DMS153 treated with DMSO at 0.1 percent for 48 hours (cell line): ENCODE results near the gene FKBP8.

Experiments used
- DNase-seq: peaks from one replicate; lab custom pipeline; 2025; ENCODE audit not compliant: unreplicated experiment; lab: John Stamatoyannopoulos, UW

FKBP8 gene

DNA sequence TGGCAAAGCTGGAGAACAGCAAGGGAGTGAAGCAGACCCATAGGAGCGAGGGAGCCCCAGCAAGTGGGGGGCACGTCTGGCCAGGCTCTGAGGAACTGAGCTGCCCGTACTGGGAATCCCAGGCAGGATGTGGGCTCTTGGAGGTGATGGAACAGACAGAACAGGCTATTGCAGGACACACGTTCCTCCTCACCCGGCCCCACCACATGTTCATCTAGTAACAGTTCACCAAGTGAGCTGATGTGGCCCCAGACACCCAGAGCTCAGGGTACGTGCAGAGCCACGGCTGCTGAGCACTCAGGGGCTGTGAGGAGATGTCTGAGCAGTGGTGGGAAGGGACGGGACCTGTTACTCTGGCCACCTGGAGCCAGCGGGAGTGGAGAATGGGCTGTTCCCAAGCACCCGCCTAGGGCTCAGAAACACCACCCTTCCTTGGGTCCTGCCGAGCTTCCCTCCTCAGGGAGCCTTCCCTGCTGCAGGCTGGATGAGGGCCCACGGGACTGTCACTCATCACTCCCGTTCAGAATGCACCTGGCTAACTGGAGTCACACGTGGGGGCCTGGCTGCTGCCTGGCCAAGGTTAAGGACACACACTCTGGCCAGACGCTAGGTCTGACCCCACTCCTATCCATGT lies 39.9 kb downstream of the FKBP8 start:
- DNase-seq: no peak

- no peak for DNase-seq
Observed at GRCh38 chr19:18502638-18503294, 40.6 kb downstream of the FKBP8 start.

DNA sequence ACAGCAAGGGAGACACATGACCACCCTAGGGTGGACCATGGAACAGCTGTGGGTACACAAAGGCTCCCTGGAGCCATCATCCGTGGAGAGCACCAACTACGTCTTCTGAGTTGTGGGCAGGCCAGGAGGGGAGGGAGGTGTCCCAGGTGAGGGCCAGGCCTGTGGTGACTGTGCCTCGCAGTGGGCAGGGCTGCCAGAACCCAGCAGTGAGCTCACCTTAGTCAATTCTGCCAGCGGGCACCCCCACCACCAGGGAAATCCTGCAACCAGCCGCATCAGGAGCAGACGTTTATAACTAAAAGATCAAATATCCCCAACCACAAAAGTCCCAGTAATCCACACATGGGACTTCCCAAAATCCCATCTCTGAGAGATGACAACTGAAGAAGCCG lies 41.1 kb downstream of the FKBP8 start:
- no peak for DNase-seq

- DNase-seq: no peak
Observed at GRCh38 chr19:18501832-18502231, 41.5 kb downstream of the FKBP8 start.

DNA sequence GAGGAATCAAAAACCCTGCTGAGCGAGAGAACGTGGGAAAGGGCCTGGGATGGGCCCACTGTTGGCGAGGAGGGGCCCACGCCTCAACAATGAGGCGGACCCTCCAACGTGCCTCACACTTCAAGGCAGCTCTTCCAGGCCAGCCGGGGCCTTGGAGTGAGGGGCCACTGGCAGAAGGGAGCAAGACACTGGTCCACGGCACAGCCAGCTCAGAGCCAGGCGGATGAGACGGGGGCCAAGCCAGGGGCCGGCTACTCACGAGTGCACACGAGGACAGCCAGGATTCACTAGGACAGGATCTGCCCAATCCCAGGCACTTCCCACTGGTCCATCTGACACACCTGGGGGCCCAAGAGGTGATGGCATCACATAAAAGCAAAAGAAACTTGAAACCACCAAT lies 42.0 kb downstream of the FKBP8 start:
- no peak for DNase-seq

GRCh38 chr19:18500799-18501198 lies 42.6 kb downstream of the FKBP8 start:
- no peak for DNase-seq

DNA sequence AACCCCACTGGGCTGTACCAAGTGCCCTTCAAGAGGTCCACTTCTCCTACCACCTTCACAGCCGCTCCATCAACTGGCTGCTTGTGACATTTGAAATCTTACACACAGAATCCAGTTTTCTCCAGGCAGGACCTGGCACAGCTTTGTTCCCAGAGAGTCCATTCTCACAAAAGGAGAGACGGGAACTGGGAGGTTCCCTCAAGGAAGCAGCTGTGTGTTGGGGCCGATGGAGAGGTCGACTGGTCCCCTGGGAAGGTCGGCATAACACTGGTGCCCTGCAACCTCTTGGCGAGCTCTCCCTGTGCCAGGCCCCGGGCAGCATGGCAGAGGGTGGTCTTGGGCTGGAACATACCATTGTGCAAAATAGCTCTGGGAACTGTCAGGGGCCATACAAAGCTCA lies 43.0 kb downstream of the FKBP8 start:
- no peak for DNase-seq

DNA sequence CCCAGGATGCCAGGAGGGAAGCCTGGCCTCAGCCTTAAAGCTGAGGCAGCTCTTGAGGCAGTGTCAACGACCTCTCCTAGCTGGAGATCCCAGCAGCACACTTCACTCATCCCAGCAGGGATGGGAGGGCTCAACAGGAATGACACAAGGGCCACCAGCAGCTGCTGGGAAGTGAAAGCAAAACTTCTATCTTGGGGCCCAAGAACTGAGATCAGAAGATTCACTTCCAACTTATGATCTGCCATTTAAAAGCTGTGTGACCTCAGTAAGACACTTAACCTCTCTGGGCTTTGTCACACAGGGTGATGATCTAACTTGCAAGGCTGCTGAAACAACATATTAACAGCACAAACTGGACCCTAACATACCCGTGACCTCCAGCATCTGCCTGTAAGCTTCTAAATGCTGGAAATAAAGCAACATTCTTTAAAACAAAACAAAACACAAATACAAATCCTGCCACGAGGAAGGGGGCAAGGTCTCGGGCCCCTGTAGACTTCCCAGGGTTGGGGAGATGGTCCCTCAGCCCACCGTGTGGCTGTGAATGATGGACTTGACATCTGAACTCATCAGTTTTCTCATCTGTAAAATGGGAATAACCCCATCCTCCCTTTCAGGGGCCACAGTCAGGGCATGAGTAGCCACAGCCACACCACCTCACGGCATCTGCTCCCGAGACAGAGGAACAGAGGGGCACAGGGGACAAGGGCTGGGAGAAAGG lies 44.2 kb downstream of the FKBP8 start:
- no peak for DNase-seq

- no peak for DNase-seq
Observed at GRCh38 chr19:18496980-18497256, 46.5 kb downstream of the FKBP8 start.

GRCh38 chr19:18496167-18496979 lies 47.0 kb downstream of the FKBP8 start:
- DNase-seq: peak; percentile 20

GRCh38 chr19:18495204-18495911 lies 48.0 kb downstream of the FKBP8 start:
- no peak for DNase-seq

GRCh38 chr19:18494267-18494607 lies 49.1 kb downstream of the FKBP8 start:
- DNase-seq: no peak

- no peak for DNase-seq
Observed at GRCh38 chr19:18493440-18494266, 49.7 kb downstream of the FKBP8 start.

DNA sequence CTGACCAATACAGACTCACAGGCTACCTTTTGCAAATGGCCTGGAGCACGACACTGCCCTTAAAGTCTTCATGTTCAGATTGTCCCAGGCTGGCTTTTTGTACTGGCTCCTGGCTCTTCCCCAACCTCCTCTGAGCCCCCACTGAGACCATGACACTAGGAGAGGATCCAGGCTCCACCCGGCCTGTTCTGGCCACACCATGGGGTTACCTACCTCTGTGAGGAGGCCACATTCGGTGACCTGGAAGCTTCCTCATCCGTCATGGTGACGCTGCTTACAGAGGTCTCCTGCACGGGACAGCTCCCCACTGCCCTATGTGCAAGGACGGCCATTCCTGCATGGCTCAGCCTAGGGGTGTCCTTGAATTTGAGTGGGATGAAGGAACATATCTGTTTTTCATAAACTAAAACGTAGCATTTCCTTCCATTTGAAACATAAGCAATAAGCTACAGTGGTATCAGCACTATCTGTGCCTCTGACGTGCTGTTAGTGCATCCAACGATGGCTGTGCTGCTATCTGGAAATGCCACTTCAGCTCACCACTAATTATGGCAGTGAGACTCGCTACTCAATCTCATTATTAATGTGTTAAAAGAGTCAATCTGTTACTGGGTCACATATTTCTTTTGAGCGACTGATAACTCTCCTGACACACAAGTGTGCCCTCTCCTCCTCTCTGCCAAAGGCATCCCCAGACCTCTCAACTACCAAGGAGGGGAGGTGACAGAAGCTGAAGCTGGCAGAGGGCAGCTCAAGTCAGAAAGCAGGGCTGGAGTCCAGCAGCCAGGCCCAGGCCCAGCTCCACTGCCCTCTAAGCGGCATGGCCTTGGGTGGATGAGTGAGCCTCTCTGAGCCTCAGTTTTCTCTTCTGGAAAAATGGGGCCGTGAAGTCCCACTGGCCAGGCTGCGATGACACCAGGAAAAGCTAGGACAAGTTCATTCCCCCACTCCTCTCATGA lies 51.1 kb downstream of the FKBP8 start:
- no peak for DNase-seq

DNA sequence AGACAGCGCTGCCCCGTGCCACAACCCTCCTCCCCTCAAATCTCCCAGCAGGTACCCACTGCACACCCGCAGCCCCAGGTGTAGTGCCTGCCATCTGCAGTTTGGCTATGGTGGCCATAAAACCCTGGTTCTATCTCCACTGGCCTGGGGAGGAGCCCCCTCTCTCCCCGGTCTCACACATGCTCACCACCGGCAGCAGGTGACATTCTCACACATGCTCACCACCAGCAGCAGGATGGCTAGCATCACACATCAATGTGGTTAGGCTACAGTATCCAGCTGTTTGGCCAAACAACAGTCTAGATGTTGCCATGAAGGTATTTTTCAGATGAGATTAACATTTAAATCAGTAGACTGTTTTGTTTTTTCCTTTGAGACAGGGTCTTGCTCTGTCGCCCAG lies 52.6 kb downstream of the FKBP8 start:
- DNase-seq: no peak

DNA sequence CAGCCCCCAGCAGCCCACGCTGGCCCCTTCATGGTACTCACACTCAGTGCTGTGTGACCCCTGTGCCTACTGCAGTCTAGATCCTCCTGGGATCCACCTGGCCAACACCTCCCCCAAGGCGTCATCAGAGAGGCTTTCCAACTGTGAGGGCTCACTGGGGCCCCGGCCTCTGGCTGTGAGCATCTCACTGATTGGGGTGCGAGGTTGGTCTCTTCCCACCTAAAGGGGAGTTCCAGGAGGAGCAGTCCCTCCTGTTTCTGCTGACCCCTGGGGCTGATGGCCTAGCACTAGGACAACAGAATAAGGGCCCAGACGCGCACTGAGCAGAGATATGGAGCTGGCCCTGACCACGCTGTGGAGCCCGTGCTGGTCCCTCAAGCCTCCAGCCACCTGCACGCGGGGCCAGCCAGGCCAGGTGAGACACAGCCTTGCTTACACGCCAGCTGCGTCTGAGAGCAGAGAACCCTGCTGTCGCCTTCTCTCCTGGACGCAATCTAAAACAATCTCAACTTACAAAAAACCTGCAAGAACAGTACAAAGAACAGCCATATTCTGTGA lies 53.7 kb downstream of the FKBP8 start:
- no peak for DNase-seq

GRCh38 chr19:18488838-18489626 lies 54.3 kb downstream of the FKBP8 start:
- DNase-seq: no peak

DNA sequence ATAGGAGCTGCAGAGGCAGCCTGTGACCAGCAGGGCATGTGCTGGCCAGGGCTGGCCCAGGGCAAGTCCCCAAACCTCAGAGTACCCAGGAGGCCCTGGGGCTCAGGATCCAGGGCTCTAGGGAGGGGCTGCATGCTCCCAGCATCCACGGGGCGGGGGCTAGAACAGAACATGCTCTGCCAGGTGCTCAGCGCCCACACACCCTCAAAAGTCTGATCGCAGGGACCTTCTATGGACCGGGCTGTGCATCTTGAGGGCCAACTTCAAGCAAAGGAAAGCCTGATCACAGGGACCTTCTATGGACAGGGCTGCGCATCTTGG lies 55.0 kb downstream of the FKBP8 start:
- DNase-seq: no peak
